Esophagus (tissue), 2 donors: ENCODE data around the gene METTL9. TPM values are rescaled to one million over a fixed set of nuclear protein-coding genes. Genes with fewer than 3 reads are reported as not detected.
"Not testable (repeated sequence)": the region's sequence is repeated elsewhere in the genome, so short reads cannot be mapped to it uniquely, and the experiment has no call there.

Experiments
- H3K27ac ChIP-seq, 2 donors: one replicate each; pipeline ENCODE4 v1.5.1; 2013; ENCODE audit warnings: low read depth in 2 of 2, mild to moderate bottlenecking in 2 of 2, inconsistent platforms in 1 of 2, low read length in 1 of 2, moderate library complexity in 1 of 2
- H3K27me3 ChIP-seq, 2 donors: one replicate each; pipeline ENCODE4 v1.6.1; 2013; ENCODE audit warnings: low read length in 2 of 2, control low read depth in 1 of 2, mild to moderate bottlenecking in 1 of 2; ENCODE audit not compliant: insufficient read depth in 2 of 2, control insufficient read depth in 1 of 2
- H3K36me3 ChIP-seq, 2 donors: one replicate each; pipeline ENCODE4 v1.6.1; 2013; ENCODE audit warnings: low read length in 1 of 2; ENCODE audit not compliant: control insufficient read depth in 2 of 2, insufficient read depth in 2 of 2
- H3K4me1 ChIP-seq, 2 donors: one replicate each; pipeline ENCODE4 v1.6.1; 2013; ENCODE audit warnings: low read length in 1 of 2; ENCODE audit not compliant: control insufficient read depth in 2 of 2, insufficient read depth in 2 of 2
- H3K4me3 ChIP-seq, 2 donors: one replicate each; pipeline ENCODE4 v1.5.1; 2013; ENCODE audit warnings: low read length in 2 of 2, mild to moderate bottlenecking in 2 of 2, low read depth in 1 of 2, moderate library complexity in 1 of 2
- H3K9me3 ChIP-seq, 2 donors: one replicate each; pipeline ENCODE4 v1.6.1; 2013; ENCODE audit warnings: mild to moderate bottlenecking in 2 of 2, low read depth in 1 of 2, low read length in 1 of 2, moderate library complexity in 1 of 2; ENCODE audit not compliant: control insufficient read depth in 2 of 2, insufficient read depth in 1 of 2
- WGBS, 2 donors: extraction: QIAGEN DNeasy Blood & Tissue Kit; methylation state at CpG; one replicate each; pipeline ENCODE4 v1.1.7; 2013; 5-methylcytosine and 5-hydroxymethylcytosine counted together
- polyA plus RNA-seq, 2 donors: library from polyadenylated mRNA; stranded (reverse); fragments of 200-250 nt; gene quantifications; one replicate each; pipeline ENCODE4 v1.2.3, GENCODE V29; 2013
- donor health status: healthy with polysubstance abuse.
- donor health status: Bipolar disorder and iron deficiency.

METTL9 gene
- polyA plus RNA-seq, 2 donors, result 20.7 to 57.0 TPM

- not testable (repeated sequence) for H3K4me3 ChIP-seq, H3K27me3 ChIP-seq, H3K36me3 ChIP-seq, H3K27ac ChIP-seq, H3K9me3 ChIP-seq
- H3K4me1 ChIP-seq, result peaks cover 2 to 15% of the 10 kb centered on the region in 2 donors
- 96 to 97% methylated on average over 12 of the region's 12 CpGs for WGBS, 2 donors
Observed at GRCh38 chr16:21649826-21650406, 50.5 kb downstream of the METTL9 start.

GRCh38 chr16:21650521-21650920 lies 51.1 kb downstream of the METTL9 start:
- Histone ChIP-seq H3K9me3 (no peaks in the 10 kb centered on the region), H3K36me3 (peaks cover 0 to 10% of the 10 kb centered on the region in 2 donors), H3K4me3 (no peak overlapping the region), H3K27ac (no peak overlapping the region), H3K27me3 (no peaks in the 10 kb centered on the region), H3K4me1 (peaks cover 0 to 15% of the 10 kb centered on the region in 2 donors)
- WGBS, 2 donors, result 87 to 93% methylated on average over 1 of the region's 1 CpG

- 88 to 92% methylated on average over 3 of the region's 3 CpGs for WGBS, 2 donors
- H3K4me1 ChIP-seq, result peaks cover 0 to 14% of the 10 kb centered on the region in 2 donors
- H3K4me3 ChIP-seq, result no peak overlapping the region
- H3K27me3 ChIP-seq, result no peaks in the 10 kb centered on the region
- no peak overlapping the region for H3K27ac ChIP-seq
- H3K36me3 ChIP-seq, result peaks cover 0 to 10% of the 10 kb centered on the region in 2 donors
- H3K9me3 ChIP-seq, result no peaks in the 10 kb centered on the region
Observed at GRCh38 chr16:21651515-21651914, 52.1 kb downstream of the METTL9 start.

- Histone ChIP-seq H3K36me3 (peaks cover 0 to 10% of the 10 kb centered on the region in 2 donors), H3K4me1 (peaks cover 0 to 10% of the 10 kb centered on the region in 2 donors), H3K9me3 (no peaks in the 10 kb centered on the region), H3K27me3 (no peaks in the 10 kb centered on the region), H3K27ac (no peak within 1 kb of the TSS), H3K4me3 (no peak within 1 kb of the TSS)
- WGBS, 2 donors, result 95% methylated on average over 6 of the region's 6 CpGs
Observed at GRCh38 chr16:21652453-21652852, 53.1 kb downstream of the METTL9 start, which contains the start of gene IGSF6. IGSF6 (minus strand) TSS chr16:21652608; CDS start chr16:21652598, 10 bp downstream.

GRCh38 chr16:21653571-21653970 lies 54.2 kb downstream of the METTL9 start:
- Histone ChIP-seq H3K27ac (no peak overlapping the region), H3K36me3 (peaks cover 0 to 3% of the 10 kb centered on the region in 2 donors), H3K4me3 (no peak overlapping the region), H3K9me3 (no peaks in the 10 kb centered on the region), H3K27me3 (no peaks in the 10 kb centered on the region), H3K4me1 (peaks cover 0 to 9% of the 10 kb centered on the region in 2 donors)
- WGBS, 2 donors, result 77 to 82% methylated on average over 5 of the region's 5 CpGs

GRCh38 chr16:21654466-21654865 lies 55.1 kb downstream of the METTL9 start:
- no peak overlapping the region for H3K4me3 ChIP-seq
- no peaks in the 10 kb centered on the region for H3K27me3 ChIP-seq
- H3K9me3 ChIP-seq, result no peaks in the 10 kb centered on the region
- H3K27ac ChIP-seq, result no peak overlapping the region
- peaks cover 0 to 2% of the 10 kb centered on the region in 2 donors for H3K36me3 ChIP-seq
- peaks cover 0 to 9% of the 10 kb centered on the region in 2 donors for H3K4me1 ChIP-seq
- WGBS, 2 donors, result 63 to 86% methylated on average over 1 of the region's 1 CpG

- no peak overlapping the region for H3K4me3 ChIP-seq
- H3K4me1 ChIP-seq, result peaks cover 0 to 7% of the 10 kb centered on the region in 2 donors
- no peaks in the 10 kb centered on the region for H3K27me3 ChIP-seq
- H3K9me3 ChIP-seq, result no peaks in the 10 kb centered on the region
- WGBS, 2 donors, result 38 to 56% methylated on average over 2 of the region's 2 CpGs
- peaks cover 0 to 2% of the 10 kb centered on the region in 2 donors for H3K36me3 ChIP-seq
- no peak overlapping the region for H3K27ac ChIP-seq
Observed at GRCh38 chr16:21654881-21655280, 55.5 kb downstream of the METTL9 start.

GRCh38 chr16:21656795-21657768 lies 57.7 kb downstream of the METTL9 start:
- Histone ChIP-seq H3K36me3 (peaks cover 0 to 2% of the 10 kb centered on the region in 2 donors), H3K9me3 (no peaks in the 10 kb centered on the region), H3K4me3 (no peak overlapping the region), H3K4me1 (peaks cover 0 to 7% of the 10 kb centered on the region in 2 donors), H3K27me3 (no peaks in the 10 kb centered on the region), H3K27ac (no peak overlapping the region)
- WGBS, 2 donors, result 12 to 13% methylated on average over 4 of the region's 4 CpGs

- Histone ChIP-seq H3K4me1 (peaks cover 3 to 6% of the 10 kb centered on the region in 2 donors), H3K36me3 (no peaks in the 10 kb centered on the region), H3K27me3 (no peaks in the 10 kb centered on the region), H3K27ac (no peak overlapping the region), H3K4me3 (no peak overlapping the region), H3K9me3 (no peaks in the 10 kb centered on the region)
- 86 to 89% methylated on average over 4 of the region's 4 CpGs for WGBS, 2 donors
Observed at GRCh38 chr16:21659124-21659523, 59.7 kb downstream of the METTL9 start.
